T follicular helper cell (primary cell): ENCODE measurements around the gene CAMTA1.

ENCODE experiments used
- DNase-seq: peaks from one replicate; pipeline ENCODE4 v3.0.0-alpha.2; 2020; ENCODE audit warnings: low read depth

Gene CAMTA1

DNA sequence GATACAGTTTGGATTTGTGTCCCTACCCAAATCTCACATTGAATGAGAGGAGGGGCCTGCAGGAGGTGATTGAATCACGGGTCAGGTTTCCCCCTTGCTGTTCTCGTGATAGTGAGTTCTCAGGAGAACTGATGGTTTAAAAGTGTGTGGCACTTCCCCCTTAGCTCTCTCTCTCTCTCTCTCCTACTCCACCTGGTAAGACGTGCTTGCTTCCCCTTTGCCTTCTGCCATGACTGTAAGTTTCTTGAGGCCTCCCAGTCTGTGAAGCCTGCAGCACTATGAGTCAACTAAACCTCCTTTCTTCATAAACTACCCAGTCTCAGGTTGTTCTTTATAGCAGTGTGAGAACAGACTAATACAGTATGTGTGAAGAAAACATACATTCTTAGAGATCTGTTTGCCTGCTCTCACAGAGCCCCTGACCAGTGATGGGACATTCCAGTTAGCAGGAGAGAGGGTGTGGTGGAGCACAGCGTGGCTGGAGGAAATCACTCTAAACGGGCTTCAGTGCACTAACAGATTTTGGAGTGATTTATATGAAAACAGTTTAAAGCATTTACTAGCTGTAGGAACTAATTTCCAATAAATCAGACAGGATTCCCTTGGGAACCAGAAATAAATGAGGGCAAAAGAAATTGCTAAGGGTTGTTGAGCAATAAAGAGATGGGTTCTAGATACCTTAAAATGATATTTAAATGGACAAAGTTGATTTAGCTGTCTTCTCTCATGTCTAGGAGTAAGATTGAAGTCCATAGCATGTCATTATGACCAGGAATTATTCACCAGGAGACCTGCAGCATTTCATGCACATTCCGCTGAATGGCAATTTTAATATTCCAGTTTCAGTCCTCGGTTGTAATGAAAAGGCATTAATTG, 411.0 kb downstream of the CAMTA1 start:
- DNase-seq, result no peak

DNA sequence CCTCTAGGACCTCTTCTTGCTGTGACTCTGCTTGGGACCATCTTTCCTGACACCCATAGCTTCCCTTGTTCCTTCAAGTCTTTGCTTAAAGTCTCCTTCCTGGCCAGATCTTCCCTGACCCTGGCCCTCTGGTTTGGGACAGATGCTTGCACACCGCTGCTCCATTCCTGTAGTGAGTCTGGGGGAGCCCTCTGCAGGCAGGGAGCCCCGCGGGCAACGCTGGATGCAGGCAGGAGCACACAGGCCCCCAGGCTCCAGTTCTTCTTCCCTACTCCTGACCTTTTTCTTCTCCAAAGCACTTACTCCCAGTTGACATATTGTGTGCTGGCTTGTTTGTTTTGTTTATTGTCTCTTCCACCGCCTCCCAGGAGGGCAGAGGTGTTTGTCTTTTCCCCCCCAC, 413.4 kb downstream of the CAMTA1 start:
- DNase-seq, result no peak

- DNase-seq, result no peak
Measured at GRCh38 chr1:7199077-7199779, 414.0 kb downstream of the CAMTA1 start.

DNA sequence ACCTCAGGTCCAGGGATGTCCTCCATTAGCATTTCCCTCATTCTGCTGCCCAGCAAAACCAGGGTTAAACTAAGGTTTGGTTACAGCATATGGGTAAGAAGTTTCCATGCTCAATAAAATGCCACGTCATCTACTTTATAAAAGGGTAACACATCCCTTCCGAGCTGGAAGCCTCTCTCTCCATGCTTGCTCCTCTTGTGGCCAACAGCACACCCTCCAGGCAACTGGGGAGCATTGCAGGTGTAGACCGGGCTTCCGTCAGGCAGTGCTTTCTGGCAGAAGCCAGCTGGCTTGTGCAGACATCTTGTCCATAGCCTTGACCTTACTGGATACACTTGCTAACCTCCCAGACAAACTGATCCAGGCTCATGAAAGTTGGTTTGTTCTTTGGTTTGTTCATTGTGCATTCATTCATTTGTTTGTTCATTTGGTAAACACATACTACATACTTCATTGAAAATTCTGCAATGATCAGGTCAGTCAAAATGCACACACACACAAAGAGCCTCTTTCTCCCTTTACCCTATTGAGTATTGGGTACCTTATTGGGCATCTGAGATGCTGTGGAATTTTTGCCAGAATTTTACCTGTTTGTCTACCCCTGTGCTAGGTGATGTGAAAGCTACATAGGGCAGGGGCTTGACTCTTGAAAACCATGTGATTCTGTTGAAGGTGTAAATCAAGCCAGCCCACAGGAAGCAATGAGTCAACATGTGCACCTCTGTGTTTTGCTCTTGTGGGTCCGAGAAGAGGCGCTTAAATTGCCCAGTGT, 422.8 kb downstream of the CAMTA1 start:
- no peak for DNase-seq

DNA sequence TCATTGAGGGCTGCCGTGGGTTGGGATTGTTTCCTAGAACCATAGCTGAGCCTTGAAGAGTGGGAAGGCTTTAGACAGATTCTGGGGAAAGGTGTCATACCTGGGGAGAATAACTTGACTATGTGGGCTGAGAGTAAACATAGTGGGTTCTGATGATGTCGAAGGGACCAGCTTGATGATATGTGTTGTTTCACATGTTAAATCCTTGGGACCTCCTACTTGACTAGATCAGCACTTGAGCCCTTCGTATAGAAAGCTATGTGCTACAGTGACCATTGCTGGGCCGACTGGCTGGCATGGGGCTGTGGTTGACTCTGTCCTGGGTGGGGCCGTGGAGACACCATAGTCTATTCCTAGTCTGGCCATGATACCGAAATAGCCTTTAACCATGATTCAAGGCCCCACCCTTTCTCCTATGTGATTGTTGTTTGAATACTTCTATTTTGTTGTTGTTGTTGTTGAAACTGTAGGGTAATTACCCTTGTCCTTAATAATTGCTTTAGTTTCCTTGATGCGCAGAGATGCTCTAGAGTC, 423.5 kb downstream of the CAMTA1 start:
- DNase-seq, result no peak

- no peak for DNase-seq
Measured at GRCh38 chr1:7209336-7209735, 424.1 kb downstream of the CAMTA1 start.

GRCh38 chr1:7218210-7218832, 433.1 kb downstream of the CAMTA1 start:
- DNase-seq, result no peak

DNA sequence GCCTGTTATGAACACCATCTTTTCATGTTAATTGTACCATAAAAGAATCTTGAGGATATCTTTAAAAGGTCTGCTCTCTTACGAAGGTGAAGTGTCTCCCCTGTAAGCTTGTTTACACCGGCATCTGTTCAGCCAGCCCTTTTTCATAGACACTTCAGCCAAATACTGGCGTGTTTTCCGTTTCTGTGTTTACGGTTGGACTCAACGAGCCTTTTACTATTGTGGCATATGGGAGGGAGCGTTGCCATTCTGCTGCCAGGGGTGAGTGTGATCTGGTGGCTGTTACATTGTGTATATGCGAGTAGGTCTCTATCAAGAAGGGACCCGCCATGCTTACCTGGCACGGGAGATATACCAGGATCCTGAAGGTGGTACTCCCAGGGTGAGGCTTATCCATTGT, 433.8 kb downstream of the CAMTA1 start:
- DNase-seq, result no peak

DNA sequence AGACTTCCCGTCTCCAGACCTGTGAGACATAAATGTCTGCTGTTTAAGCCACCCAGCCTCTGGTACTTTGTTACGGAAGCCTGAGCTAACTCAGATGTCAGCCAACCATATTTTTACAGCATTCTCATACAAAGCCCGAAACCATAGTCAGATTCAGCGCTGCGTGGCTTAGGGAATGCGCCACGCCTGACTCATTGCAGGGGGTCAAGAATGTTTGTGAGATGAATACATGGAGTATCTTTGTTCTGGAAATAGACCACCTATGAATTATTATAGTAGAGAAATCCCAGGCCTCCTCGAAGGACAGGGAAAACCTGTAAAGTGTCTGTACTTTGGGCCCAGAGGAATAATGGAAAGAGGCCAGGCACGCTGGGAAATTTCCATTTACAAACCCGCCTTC, 434.8 kb downstream of the CAMTA1 start:
- DNase-seq, result no peak

DNA sequence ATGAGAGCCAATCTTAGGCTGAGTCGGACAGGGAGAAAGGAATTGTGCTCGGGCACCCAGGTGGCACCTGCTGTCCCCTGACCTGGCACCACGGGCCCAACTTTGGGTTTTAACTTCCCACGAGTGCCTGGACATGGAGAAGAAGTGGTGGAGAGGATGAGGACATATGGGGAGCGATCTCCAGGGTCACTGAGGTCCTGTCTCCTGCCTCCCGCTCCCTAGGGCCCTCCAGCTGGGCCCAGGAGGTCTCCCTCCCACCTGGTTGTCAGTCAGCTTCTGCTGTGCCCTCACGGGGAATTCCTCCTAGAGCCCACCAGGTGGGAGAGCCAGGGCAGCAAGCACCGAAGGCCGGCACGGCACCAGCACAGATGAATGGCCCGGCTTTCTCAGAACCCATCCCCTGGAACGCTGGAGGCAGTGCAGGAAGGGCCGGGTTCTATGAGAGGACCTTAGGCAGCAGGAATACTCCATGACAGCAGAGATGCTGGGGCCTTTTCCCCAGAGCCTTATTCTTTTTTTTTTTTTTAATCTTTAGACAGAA, 435.5 kb downstream of the CAMTA1 start:
- no peak for DNase-seq

DNA sequence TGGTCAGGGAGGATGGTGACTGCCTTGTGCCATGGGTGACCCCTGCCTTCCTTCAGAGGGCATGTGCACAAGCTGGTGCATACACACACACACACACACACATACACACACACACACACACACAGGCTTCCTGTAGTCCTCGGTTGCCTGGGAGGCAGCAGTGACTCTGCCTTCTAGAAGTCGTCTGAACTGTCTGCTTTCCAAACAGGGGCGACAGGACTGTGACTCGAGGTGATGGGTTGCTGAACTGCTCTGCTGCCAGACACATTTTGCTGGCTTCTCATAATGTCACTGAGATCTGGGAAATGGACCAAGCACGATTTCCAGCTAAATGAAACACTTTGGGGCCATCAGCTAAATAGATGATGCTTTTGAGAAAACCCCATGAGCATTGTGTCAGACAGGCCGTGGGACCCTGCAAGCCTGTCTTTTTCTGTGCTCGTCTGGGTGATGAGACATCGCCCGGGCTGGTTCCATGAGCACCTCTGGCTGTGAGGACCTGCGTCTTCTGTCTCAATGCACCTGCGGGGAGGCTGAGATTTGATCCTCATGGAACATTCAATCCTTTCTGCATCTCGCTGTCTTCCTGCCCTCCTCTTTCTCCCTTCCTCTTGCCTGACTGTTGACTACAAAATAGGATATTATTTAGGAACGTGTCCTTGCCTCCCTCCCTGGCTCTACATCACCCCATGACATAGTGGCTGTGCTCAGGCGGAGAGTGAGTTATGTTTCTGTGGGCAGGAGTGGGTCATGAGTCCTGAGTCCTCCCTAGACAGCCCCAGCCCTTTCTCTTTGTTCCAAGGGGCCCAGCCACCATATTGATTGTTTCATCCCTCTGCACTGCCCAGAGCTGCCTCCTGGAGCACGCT, 436.8 kb downstream of the CAMTA1 start:
- no peak for DNase-seq

DNA sequence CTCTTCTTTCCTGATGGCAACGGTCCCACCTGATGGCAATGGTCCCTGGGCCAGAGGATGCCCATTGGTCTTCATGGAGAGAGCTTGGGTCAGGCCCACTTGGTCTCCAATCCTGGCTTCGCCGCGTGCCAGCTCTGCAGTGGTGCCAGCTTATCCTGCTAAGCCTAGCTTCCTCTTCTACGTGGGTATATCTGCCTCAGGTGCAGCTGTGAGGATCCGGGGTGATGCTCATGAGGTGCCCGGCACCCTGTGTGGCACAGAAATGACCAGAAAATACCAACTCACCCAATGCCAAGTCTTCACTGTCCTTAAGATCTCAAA, 437.4 kb downstream of the CAMTA1 start:
- no peak for DNase-seq

DNA sequence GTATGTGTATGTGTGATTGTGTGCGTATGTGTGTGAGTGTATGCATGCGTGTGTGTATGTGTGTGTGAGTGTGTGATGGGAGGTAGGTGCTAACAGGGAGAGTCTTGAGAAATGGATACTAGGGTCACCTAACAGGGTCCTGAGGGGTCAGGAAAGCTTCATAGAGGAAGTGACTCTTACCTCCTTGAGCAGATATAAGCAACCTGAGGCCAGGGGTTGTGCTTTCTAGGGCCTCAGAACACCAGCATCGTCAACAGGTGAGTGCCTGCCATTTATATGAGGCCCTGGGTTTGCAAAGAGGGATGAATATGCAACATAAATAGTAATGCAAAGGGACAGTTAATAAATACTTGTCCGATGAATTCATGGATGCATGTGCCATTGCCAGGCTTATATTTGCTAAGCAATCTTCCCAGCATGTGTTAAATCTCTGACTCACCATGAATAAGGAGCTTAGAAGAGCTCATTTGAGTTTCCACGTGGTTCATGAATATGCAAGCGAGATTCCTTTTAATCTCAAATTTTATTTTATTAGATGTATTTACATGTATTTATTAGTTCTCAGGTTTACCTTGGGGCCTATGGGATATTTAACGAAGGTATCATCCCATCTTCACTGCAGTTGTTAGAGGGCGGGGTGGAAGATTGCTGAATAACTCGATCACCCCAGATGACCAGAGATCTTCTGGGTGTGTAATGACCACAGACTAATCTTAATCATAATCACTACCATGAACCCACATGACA, 438.3 kb downstream of the CAMTA1 start:
- no peak for DNase-seq

GRCh38 chr1:7224081-7224534, 438.9 kb downstream of the CAMTA1 start:
- no peak for DNase-seq

DNA sequence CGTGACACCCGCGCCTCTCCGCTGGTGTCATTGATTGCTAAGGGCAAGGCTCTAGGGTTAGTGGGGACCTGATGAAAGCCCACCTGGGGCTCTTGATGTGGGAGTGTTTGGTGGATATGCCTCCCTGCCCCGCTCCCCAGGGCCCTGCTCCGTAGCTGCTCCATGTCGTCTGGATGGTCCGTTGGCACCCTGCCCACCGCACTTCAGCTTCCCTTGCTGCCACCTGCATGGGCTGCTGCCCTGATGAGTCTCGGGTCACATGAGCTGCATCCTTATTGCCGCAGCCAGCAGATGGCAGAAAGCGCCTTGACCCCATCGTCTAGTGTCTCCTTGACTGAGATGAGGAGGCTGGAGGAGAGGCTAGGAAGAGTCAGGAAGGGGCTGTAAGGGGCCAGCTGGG, 439.4 kb downstream of the CAMTA1 start:
- no peak for DNase-seq

DNA sequence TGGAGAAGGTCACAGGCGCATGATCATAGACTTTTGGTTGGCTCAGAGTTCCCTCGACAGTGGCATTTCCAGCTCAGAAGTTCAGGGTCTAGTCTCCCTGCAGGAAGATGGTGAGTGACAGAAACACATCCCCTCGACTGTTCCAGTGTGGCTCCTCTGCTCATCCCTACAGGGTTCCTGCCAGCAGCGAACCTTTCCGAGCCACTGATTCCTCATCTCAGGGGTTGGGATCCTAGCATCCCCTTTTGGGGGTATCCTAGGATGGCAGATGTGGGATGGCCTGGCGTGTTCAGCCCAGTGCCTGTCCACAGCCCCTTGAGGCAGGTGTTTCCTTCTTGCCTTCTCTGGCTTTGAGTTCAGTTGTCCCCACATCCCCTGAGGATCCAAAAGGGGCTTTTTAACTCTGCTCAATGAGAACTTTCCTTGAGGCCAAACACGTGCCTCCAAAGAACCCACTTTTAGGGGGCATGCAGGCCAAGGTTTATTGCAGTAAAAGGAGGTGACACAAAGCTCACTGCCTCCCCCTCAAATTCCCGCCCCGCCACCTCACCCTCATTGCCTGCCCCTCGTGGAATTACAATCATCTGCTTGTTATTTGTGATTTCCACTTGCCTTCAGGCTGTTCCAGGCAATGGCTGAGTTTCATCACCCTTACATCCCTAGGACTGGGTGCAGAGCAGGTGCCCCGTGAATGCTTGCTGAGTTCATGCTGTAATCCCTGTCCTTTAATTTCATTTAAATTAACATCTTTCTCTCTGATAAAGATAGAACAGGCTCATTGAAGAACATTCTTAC, 440.7 kb downstream of the CAMTA1 start:
- DNase-seq, result no peak

DNA sequence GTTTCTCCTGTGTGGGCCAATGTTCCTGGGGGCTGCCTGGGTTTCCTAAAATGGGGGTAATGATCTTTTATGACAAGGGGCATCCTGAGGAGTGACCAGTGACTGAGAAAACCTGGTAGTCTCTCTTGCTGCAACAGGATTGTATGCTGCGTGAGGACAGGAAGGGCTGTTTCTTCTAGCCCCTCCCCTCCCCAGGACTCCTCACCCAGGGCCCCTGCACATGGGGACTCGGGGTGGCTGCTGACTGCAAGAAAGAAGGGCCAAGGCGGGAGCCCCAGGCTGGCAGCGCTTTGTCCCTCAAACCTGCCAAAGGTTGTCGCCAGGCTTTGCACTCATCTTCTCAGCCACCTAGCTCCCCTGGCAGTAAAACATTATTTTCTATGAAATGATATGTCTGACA, 442.4 kb downstream of the CAMTA1 start:
- no peak for DNase-seq

DNA sequence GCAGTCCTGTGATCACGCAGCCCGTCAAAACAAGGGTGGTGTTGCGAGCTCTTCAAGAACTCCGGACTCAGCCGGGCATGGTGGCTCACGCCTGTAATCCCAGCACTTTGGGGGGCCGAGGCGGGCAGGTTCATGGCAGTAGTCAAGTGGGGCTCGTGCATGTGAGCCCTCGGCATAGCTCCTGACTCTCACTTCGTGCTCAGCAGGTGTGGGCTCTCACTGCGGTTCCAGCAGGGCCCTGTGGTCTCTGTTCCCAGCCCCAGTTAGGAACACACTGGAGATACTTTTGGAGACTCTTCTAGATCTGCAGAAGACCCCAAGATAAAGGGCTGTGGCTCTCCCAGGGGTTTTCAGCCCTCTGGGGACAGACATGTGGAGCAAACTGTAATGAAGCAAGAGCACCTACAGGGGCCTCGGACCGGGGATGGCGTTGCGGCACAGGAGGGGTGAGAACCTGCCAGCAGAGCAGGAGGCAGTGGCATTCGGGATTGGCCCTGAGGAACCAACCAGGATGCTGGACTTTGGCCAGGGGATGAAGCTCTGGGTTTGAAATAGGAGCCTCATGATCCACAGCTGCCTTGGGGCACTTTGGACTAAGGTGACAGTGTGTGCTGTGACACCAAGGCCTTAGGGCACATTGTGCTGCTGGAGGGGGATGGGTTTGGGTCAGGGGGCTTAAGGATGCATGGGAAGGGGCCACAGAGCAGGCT, 443.2 kb downstream of the CAMTA1 start:
- no peak for DNase-seq

GRCh38 chr1:7229186-7229585, 443.9 kb downstream of the CAMTA1 start:
- DNase-seq, result no peak
